Keratinocyte (primary cell): Measurements from ENCODE around the gene GPATCH2.

Experiments
- EZH2 ChIP-seq: IDR thresholded peaks from one replicate; pipeline ENCODE4 v1.6.1; 2012; ENCODE audit warnings: inconsistent platforms, mild to moderate bottlenecking, low read length, moderate library complexity
- TF ChIP-seq, protein P1 (sequence below), 3 experiments: IDR thresholded peaks in 1 of 3; conservative IDR thresholded peaks in 1 of 3; optimal IDR thresholded peaks in 1 of 3; 2 replicates in 2 of 3; 3 replicates in 1 of 3; pipeline versions ENCODE3 to v1.5.1; 2011; ENCODE audit warnings: low read length in 3 of 3, mild to moderate bottlenecking in 3 of 3, moderate library complexity in 2 of 3, control low read depth in 1 of 3, inconsistent platforms in 1 of 3; ENCODE audit not compliant: insufficient read depth in 2 of 3; ENCODE audit errors: extremely low read depth in 1 of 3

DNA sequence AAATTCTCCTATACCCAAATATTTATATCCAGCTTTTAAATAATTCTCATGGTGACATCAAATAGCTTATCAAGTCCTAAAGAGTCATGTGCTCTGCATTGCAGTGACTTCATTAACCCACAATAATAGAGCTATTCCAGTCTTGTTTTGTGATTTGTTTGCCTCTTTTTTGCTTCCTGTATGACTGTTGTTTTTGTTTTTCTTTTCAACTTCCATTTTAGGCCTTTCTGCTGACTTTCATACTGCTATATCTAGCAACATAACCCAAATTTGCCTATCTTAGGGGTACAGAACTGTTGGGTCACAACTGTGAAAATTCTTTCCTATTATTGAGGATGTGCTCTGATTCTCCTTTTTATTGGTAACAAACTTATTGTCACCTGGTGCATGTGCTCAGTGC lies 30.5 kb upstream of the GPATCH2 start:
- TF ChIP-seq, protein P1, sequence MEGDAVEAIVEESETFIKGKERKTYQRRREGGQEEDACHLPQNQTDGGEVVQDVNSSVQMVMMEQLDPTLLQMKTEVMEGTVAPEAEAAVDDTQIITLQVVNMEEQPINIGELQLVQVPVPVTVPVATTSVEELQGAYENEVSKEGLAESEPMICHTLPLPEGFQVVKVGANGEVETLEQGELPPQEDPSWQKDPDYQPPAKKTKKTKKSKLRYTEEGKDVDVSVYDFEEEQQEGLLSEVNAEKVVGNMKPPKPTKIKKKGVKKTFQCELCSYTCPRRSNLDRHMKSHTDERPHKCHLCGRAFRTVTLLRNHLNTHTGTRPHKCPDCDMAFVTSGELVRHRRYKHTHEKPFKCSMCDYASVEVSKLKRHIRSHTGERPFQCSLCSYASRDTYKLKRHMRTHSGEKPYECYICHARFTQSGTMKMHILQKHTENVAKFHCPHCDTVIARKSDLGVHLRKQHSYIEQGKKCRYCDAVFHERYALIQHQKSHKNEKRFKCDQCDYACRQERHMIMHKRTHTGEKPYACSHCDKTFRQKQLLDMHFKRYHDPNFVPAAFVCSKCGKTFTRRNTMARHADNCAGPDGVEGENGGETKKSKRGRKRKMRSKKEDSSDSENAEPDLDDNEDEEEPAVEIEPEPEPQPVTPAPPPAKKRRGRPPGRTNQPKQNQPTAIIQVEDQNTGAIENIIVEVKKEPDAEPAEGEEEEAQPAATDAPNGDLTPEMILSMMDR (optimal IDR thresholded peaks at IDR 0.05 in 1 of 3, IDR thresholded peaks at IDR 0.05 in 1 of 3, conservative IDR thresholded peaks at IDR 0.05 in 1 of 3; ENCODE audit: extremely low read depth in 1 of 3, insufficient read depth in 2 of 3, low read length in 3 of 3), result no peak
- TF ChIP-seq EZH2, result no peak
